CD4-positive, alpha-beta T cell (primary cell): ENCODE results near the gene GJD4. TPM values are rescaled to one million over a fixed set of nuclear protein-coding genes. Genes with fewer than 3 reads are reported as not detected.

Experiments
- ATAC-seq: fragments of 200-7000 bp; cut with Tn5 transposase; one replicate; pipeline ENCODE4 v1.10.0; 2022; ENCODE audit warnings: mild to moderate bottlenecking; ENCODE audit not compliant: poor library complexity
- CTCF ChIA-PET: fragments of 350-600 bp; sonication (Branson Sonifier 250); formaldehyde crosslinking; loops from one replicate; lab custom pipeline; 2021; ENCODE audit warnings: antibody characterized with exemption, inconsistent platforms; lab: Charles Lee
- POLR2A ChIA-PET: fragments of 350-600 bp; sonication (Branson Sonifier 250); formaldehyde crosslinking; loops from one replicate; lab custom pipeline; 2021; ENCODE audit warnings: antibody characterized with exemption, inconsistent platforms; lab: Charles Lee
- DNase-seq, 14 experiments: peaks; one replicate each; pipeline ENCODE4 v3.0.0-alpha.2; 2013 to 2020; ENCODE audit warnings: mixed read lengths in 2 of 14
- H3K27ac ChIP-seq, 2 donors: one replicate each; pipeline versions ENCODE4 v1.5.1 to v1.7.0; 2013; ENCODE audit warnings: low read length in 2 of 2, low read depth in 1 of 2, mild to moderate bottlenecking in 1 of 2
- H3K27me3 ChIP-seq, 2 experiments: 1 replicate in 1 of 2; 2 replicates in 1 of 2; pipeline versions ENCODE4 v1.6.1 to v1.7.0; 2013; ENCODE audit warnings: low read length in 2 of 2, control low read depth in 1 of 2, mild to moderate bottlenecking in 1 of 2, moderate library complexity in 1 of 2; ENCODE audit not compliant: insufficient read depth in 2 of 2, control insufficient read depth in 1 of 2
- H3K36me3 ChIP-seq: one replicate; pipeline ENCODE4 v1.6.1; 2013; ENCODE audit warnings: low read length, control low read depth; ENCODE audit not compliant: insufficient read depth
- H3K4me1 ChIP-seq: one replicate; pipeline ENCODE4 v1.6.1; 2013; ENCODE audit warnings: low read length, control low read depth; ENCODE audit not compliant: insufficient read depth
- H3K4me3 ChIP-seq: one replicate; pipeline ENCODE4 v1.5.1; 2013; ENCODE audit warnings: mild to moderate bottlenecking, low read length, moderate library complexity
- H3K9me3 ChIP-seq, 2 experiments: 1 replicate in 1 of 2; 2 replicates in 1 of 2; pipeline versions ENCODE4 v1.6.1 to v1.7.0; 2013; ENCODE audit warnings: low read length in 2 of 2, mild to moderate bottlenecking in 2 of 2, control low read depth in 1 of 2, moderate library complexity in 1 of 2; ENCODE audit not compliant: control insufficient read depth in 1 of 2, insufficient read depth in 1 of 2
- H3K27ac Mint-ChIP-seq: one replicate; pipeline ENCODE4 v1.8.0; 2020; ENCODE audit warnings: mixed read lengths
- H3K27me3 Mint-ChIP-seq: one replicate; pipeline ENCODE4 v1.8.0; 2021; ENCODE audit warnings: mixed read lengths
- H3K36me3 Mint-ChIP-seq: one replicate; pipeline ENCODE4 v1.8.0; 2021; ENCODE audit warnings: low read depth, mixed read lengths
- H3K4me1 Mint-ChIP-seq: one replicate; pipeline ENCODE4 v1.8.0; 2021; ENCODE audit warnings: low read depth, mixed read lengths
- H3K4me3 Mint-ChIP-seq: one replicate; pipeline ENCODE4 v1.8.0; 2020; ENCODE audit warnings: mild to moderate bottlenecking, mixed read lengths
- H3K9me3 Mint-ChIP-seq: one replicate; pipeline ENCODE4 v1.8.0; 2020; ENCODE audit warnings: mixed read lengths
- intact Hi-C, 2 experiments: fragments of 100-400 bp; cut with DNase I in 1 of 2; cut with micrococcal nuclease in 1 of 2; formaldehyde crosslinking; loops; one replicate each; pipeline versions ENCODE4 v1.15.1 to v1.9.0; 2023 to 2025; cut with DNase I, micrococcal nuclease
- total RNA-seq, 174 experiments: library from RNA in 2 of 174; stranded (reverse) in 2 of 174; gene quantifications; one replicate each; pipeline ENCODE4 v1.2.3 and lab custom pipeline; 2021 to 2026
- TF ChIP-seq, protein P1 (sequence below): fragments of 200-600 bp; IDR thresholded peaks from one replicate; pipeline ENCODE4 v1.8.0; 2022; ENCODE audit warnings: antibody characterized with exemption, mild to moderate bottlenecking

GJD4 gene
- total RNA-seq, 2 experiments from 2014 or later = not detected

DNA sequence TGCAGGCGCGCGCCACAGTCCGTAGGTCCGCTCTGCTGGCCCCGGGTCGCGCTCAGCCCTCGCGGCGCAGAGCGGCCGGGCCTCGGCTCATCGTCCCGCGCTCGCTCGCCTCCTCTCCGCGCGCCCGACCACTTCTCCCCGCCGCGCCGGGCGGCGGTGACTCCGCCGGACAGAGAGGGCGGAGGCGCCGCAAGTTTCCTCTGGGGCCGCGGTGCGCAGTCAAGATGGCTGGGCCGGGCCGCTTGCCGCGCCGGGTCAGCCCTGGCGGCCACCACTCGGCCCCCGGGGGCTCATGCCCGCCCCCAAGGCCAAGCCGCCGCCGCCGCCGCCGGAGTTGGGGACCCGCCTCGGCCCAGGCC, 36.5 kb downstream of the GJD4 start:
- no peak overlapping the region for H3K4me3 Mint-ChIP-seq
- H3K4me3 ChIP-seq = peak overlapping the region; percentile 65
- TF ChIP-seq, protein P1, sequence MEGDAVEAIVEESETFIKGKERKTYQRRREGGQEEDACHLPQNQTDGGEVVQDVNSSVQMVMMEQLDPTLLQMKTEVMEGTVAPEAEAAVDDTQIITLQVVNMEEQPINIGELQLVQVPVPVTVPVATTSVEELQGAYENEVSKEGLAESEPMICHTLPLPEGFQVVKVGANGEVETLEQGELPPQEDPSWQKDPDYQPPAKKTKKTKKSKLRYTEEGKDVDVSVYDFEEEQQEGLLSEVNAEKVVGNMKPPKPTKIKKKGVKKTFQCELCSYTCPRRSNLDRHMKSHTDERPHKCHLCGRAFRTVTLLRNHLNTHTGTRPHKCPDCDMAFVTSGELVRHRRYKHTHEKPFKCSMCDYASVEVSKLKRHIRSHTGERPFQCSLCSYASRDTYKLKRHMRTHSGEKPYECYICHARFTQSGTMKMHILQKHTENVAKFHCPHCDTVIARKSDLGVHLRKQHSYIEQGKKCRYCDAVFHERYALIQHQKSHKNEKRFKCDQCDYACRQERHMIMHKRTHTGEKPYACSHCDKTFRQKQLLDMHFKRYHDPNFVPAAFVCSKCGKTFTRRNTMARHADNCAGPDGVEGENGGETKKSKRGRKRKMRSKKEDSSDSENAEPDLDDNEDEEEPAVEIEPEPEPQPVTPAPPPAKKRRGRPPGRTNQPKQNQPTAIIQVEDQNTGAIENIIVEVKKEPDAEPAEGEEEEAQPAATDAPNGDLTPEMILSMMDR = no peak
- H3K27me3 ChIP-seq = peaks cover 15 to 23% of the 10 kb centered on the region in 2 experiments
- no peaks in the 10 kb centered on the region for H3K9me3 ChIP-seq
- ATAC-seq (no peak), DNase-seq (peak in 3 of 14 experiments; percentile 8 to 30 (median 22))
- no peak overlapping the region for H3K27ac ChIP-seq
- H3K36me3 ChIP-seq = no peaks in the 10 kb centered on the region
- POLR2A ChIA-PET = no interaction called here
- peaks cover 39% of the 10 kb centered on the region for H3K4me1 Mint-ChIP-seq
- no peaks in the 10 kb centered on the region for H3K9me3 Mint-ChIP-seq
- no peak overlapping the region for H3K27ac Mint-ChIP-seq
- intact Hi-C loops = loop anchor here in 1 of 2 experiments (5.0 kb wide), 1 partner anchor 304 kb away; the partner anchor contains the start of gene CCNY
- CTCF ChIA-PET = no interaction called here
- peaks cover 60% of the 10 kb centered on the region for H3K27me3 Mint-ChIP-seq
- peaks cover 31% of the 10 kb centered on the region for H3K4me1 ChIP-seq
- H3K36me3 Mint-ChIP-seq = no peaks in the 10 kb centered on the region

DNA sequence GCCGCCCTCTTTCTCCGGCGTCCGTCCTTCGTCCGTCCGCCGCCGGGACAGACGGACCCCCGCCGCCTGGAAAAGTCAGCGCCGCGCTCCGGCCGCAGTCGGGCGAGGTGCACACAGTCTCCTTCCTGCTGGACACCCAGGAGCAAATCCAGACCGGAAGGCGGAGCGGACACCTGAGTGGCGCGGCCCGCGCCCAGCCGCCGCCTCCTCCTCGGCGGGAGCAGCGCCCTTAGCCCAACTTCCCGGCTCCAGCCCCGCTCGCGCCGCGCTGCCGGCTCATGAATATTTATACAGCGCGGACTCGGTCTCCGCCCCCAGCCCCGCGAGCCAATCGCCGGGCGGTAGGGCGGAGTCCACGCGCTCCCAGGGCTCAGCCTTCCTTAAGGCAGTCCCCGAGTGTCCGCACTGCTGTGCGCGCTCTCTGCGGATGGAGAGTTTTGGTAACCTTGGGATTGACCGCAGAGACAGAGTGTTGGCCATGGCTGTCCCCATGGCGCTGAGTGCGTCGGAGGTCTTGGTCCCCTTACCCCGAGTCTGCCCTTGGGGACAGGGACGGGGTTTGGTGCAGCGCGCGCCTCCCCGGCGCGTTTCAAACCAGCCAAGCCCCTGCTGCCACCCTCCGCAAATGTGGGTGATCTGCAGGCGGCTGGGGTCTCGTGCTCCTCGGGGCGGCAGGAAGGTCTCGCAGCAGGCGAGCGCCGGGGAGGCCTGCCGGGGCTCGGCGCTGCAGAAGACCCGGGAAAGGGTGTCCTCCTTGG, 37.1 kb downstream of the GJD4 start, which contains the start of gene FZD8:
Gene FZD8 (minus strand): TSS at position 262 of the 758 bp plus-strand sequence. CDS start 867 bp downstream, outside the sequence.
- peak within 1 kb of the TSS; percentile 94 for H3K4me3 Mint-ChIP-seq
- intact Hi-C loops = loop anchor here in 1 of 2 experiments (5.0 kb wide), 1 partner anchor 305 kb away; the partner anchor contains the start of gene CCNY
- H3K36me3 Mint-ChIP-seq = no peaks in the 10 kb centered on the region
- Histone ChIP-seq H3K4me3 (peak within 1 kb of the TSS; percentile 65), H3K4me1 (peaks cover 31% of the 10 kb centered on the region), H3K27ac (no peak within 1 kb of the TSS), H3K36me3 (no peaks in the 10 kb centered on the region), H3K9me3 (no peaks in the 10 kb centered on the region), H3K27me3 (peaks cover 15 to 17% of the 10 kb centered on the region in 2 experiments)
- H3K4me1 Mint-ChIP-seq = peaks cover 39% of the 10 kb centered on the region
- peaks cover 58% of the 10 kb centered on the region for H3K27me3 Mint-ChIP-seq
- no peaks in the 10 kb centered on the region for H3K9me3 Mint-ChIP-seq
- ChIA-PET CTCF (no interaction called here), POLR2A (no interaction called here)
- H3K27ac Mint-ChIP-seq = peak within 1 kb of the TSS; percentile 33
- DNase-seq = peak; percentile 30 to 84 (median 59)
- ATAC-seq = peak; percentile 85
- TF ChIP-seq, protein P1 = no peak

DNA sequence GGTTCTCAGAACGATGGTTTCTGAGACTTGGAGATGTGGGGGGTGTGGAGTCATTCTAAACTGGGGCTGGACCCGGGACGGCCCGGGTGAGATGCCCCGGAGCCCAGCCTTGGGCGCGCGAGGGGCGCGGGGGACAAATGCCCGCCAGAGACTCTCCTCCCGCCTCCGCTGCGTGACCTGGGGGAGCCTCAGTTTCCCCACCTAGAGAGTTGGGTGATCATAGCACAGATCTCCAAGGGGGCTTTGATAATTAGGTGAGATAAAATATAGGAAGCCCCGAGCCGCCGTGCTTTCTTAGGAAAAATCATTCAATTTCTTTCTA, 37.6 kb downstream of the GJD4 start:
- Histone ChIP-seq H3K4me3 (peak overlapping the region; percentile 65), H3K9me3 (no peaks in the 10 kb centered on the region), H3K27ac (no peak overlapping the region), H3K27me3 (peaks cover 11 to 12% of the 10 kb centered on the region in 2 experiments), H3K36me3 (no peaks in the 10 kb centered on the region), H3K4me1 (peaks cover 31% of the 10 kb centered on the region)
- intact Hi-C loops = loop anchor here in 1 of 2 experiments (5.0 kb wide), 1 partner anchor 305 kb away; the partner anchor contains the start of gene CCNY
- H3K4me1 Mint-ChIP-seq = peaks cover 35% of the 10 kb centered on the region
- no peaks in the 10 kb centered on the region for H3K36me3 Mint-ChIP-seq
- peaks cover 55% of the 10 kb centered on the region for H3K27me3 Mint-ChIP-seq
- DNase-seq (no peak), ATAC-seq (no peak)
- CTCF ChIA-PET = no interaction called here
- peak overlapping the region; percentile 94 for H3K4me3 Mint-ChIP-seq
- TF ChIP-seq, protein P1 = no peak
- H3K9me3 Mint-ChIP-seq = no peaks in the 10 kb centered on the region
- POLR2A ChIA-PET = no interaction called here
- no peak overlapping the region for H3K27ac Mint-ChIP-seq
